Effector memory CD8-positive, alpha-beta T cell (primary cell): ENCODE measurements around the gene DHRS2.
A peak's percentile ranks its signal among the peaks of the same experiment; 100 is the strongest.
"Not testable (repeated sequence)": the region's sequence is repeated elsewhere in the genome, so short reads cannot be mapped to it uniquely, and the experiment has no call there.

ENCODE experiments used
- ATAC-seq: fragments of 150-1000 bp; cut with Tn5 transposase; replicated peaks from 2 replicates; pipeline ENCODE4 v1.10.0; 2021; ENCODE audit warnings: mild to moderate bottlenecking, moderate library complexity
- DNase-seq, 3 experiments: peaks; one replicate each; pipeline ENCODE4 v3.0.0; 2021
- H3K27ac Mint-ChIP-seq, 2 donors: one replicate each; pipeline ENCODE4 v1.8.0; 2022; ENCODE audit warnings: mild to moderate bottlenecking in 2 of 2, mixed read lengths in 2 of 2, moderate library complexity in 2 of 2
- H3K27me3 Mint-ChIP-seq, 2 donors: one replicate each; pipeline ENCODE4 v1.8.0; 2022; ENCODE audit warnings: mixed read lengths in 2 of 2
- H3K36me3 Mint-ChIP-seq: one replicate; pipeline ENCODE4 v1.8.0; 2022; ENCODE audit warnings: mild to moderate bottlenecking, moderate library complexity, mixed read lengths; ENCODE audit not compliant: insufficient read depth
- H3K4me1 Mint-ChIP-seq, 2 donors: one replicate each; pipeline ENCODE4 v1.8.0; 2022; ENCODE audit warnings: low read depth in 2 of 2, mixed read lengths in 2 of 2
- H3K4me3 Mint-ChIP-seq, 2 donors: one replicate each; pipeline ENCODE4 v1.8.0; 2022; ENCODE audit warnings: mild to moderate bottlenecking in 2 of 2, mixed read lengths in 2 of 2, moderate library complexity in 2 of 2
- H3K9me3 Mint-ChIP-seq, 2 donors: one replicate each; pipeline ENCODE4 v1.8.0; 2022; ENCODE audit warnings: mixed read lengths in 2 of 2

DHRS2 gene

GRCh38 chr14:23605931-23606585, 30.1 kb upstream of the DHRS2 start:
- H3K27me3 Mint-ChIP-seq, result peaks cover 0 to 17% of the 10 kb centered on the region in 2 donors
- ATAC-seq, result no peak
- no peaks in the 10 kb centered on the region for H3K9me3 Mint-ChIP-seq
- H3K36me3 Mint-ChIP-seq, result peaks cover 2% of the 10 kb centered on the region
- no peak for DNase-seq
- peak overlapping the region in 1 of 2 donors; percentile 9 for H3K27ac Mint-ChIP-seq
- H3K4me3 Mint-ChIP-seq, result no peak overlapping the region
- H3K4me1 Mint-ChIP-seq, result peaks cover 18 to 23% of the 10 kb centered on the region in 2 donors

GRCh38 chr14:23608454-23608853, 27.7 kb upstream of the DHRS2 start:
- H3K36me3 Mint-ChIP-seq, result no peaks in the 10 kb centered on the region
- no peaks in the 10 kb centered on the region for H3K9me3 Mint-ChIP-seq
- H3K4me3 Mint-ChIP-seq, result no peak overlapping the region
- H3K4me1 Mint-ChIP-seq, result peaks cover 21 to 26% of the 10 kb centered on the region in 2 donors
- no peak overlapping the region for H3K27ac Mint-ChIP-seq
- DNase-seq (no peak), ATAC-seq (no peak)
- H3K27me3 Mint-ChIP-seq, result no peaks in the 10 kb centered on the region

GRCh38 chr14:23609001-23609400, 27.2 kb upstream of the DHRS2 start:
- no peak overlapping the region for H3K4me3 Mint-ChIP-seq
- no peak for DNase-seq
- no peaks in the 10 kb centered on the region for H3K9me3 Mint-ChIP-seq
- H3K36me3 Mint-ChIP-seq, result no peaks in the 10 kb centered on the region
- H3K27ac Mint-ChIP-seq, result peak overlapping the region in 1 of 2 donors; percentile 91
- no peak for ATAC-seq
- H3K4me1 Mint-ChIP-seq, result peaks cover 21 to 26% of the 10 kb centered on the region in 2 donors
- no peaks in the 10 kb centered on the region for H3K27me3 Mint-ChIP-seq

- ATAC-seq, H3K36me3 Mint-ChIP-seq, H3K27me3 Mint-ChIP-seq, H3K9me3 Mint-ChIP-seq, DNase-seq: not testable (repeated sequence)
- Mint-ChIP-seq H3K4me1 (peaks cover 21 to 26% of the 10 kb centered on the region in 2 donors), H3K27ac (peak overlapping the region; percentile 91 to 95), H3K4me3 (peak overlapping the region; percentile 67 to 69)
These were observed 26.6 kb upstream of the DHRS2 start for GRCh38 chr14:23609411-23610089.

- ATAC-seq (peak; percentile 95), DNase-seq (peak in 1 of 3 experiments; percentile 12)
- Mint-ChIP-seq H3K27me3 (peaks cover 0 to 9% of the 10 kb centered on the region in 2 donors), H3K4me1 (peaks cover 21 to 26% of the 10 kb centered on the region in 2 donors), H3K4me3 (peak overlapping the region; percentile 67 to 69), H3K9me3 (no peaks in the 10 kb centered on the region), H3K36me3 (no peaks in the 10 kb centered on the region), H3K27ac (peak overlapping the region; percentile 91 to 95)
These were observed 25.9 kb upstream of the DHRS2 start for GRCh38 chr14:23610090-23610814.

GRCh38 chr14:23610815-23611289, 25.3 kb upstream of the DHRS2 start:
- no peak for DNase-seq
- Mint-ChIP-seq H3K27ac (peak overlapping the region; percentile 91 to 95), H3K9me3 (no peaks in the 10 kb centered on the region), H3K36me3 (no peaks in the 10 kb centered on the region), H3K4me3 (peak overlapping the region; percentile 67 to 69), H3K4me1 (peaks cover 21 to 26% of the 10 kb centered on the region in 2 donors), H3K27me3 (peaks cover 0 to 9% of the 10 kb centered on the region in 2 donors)
- ATAC-seq, result peak; percentile 76

GRCh38 chr14:23612354-23612732, 23.8 kb upstream of the DHRS2 start:
- H3K9me3 Mint-ChIP-seq, result no peaks in the 10 kb centered on the region
- no peak overlapping the region for H3K4me3 Mint-ChIP-seq
- peaks cover 0 to 9% of the 10 kb centered on the region in 2 donors for H3K27me3 Mint-ChIP-seq
- DNase-seq, result no peak
- H3K4me1 Mint-ChIP-seq, result peaks cover 21 to 24% of the 10 kb centered on the region in 2 donors
- no peaks in the 10 kb centered on the region for H3K36me3 Mint-ChIP-seq
- H3K27ac Mint-ChIP-seq, result no peak overlapping the region
- ATAC-seq, result no peak

- no peaks in the 10 kb centered on the region for H3K9me3 Mint-ChIP-seq
- no peak overlapping the region for H3K4me3 Mint-ChIP-seq
- H3K4me1 Mint-ChIP-seq, result peaks cover 21 to 24% of the 10 kb centered on the region in 2 donors
- peaks cover 0 to 9% of the 10 kb centered on the region in 2 donors for H3K27me3 Mint-ChIP-seq
- DNase-seq, result no peak
- ATAC-seq, result no peak
- H3K36me3 Mint-ChIP-seq, result no peaks in the 10 kb centered on the region
- no peak overlapping the region for H3K27ac Mint-ChIP-seq
These were observed 23.4 kb upstream of the DHRS2 start for GRCh38 chr14:23612802-23613201.

GRCh38 chr14:23613242-23614070, 22.7 kb upstream of the DHRS2 start:
- no peak overlapping the region for H3K4me3 Mint-ChIP-seq
- H3K36me3 Mint-ChIP-seq, result no peaks in the 10 kb centered on the region
- peak overlapping the region; percentile 15 to 39 for H3K27ac Mint-ChIP-seq
- ATAC-seq (no peak), DNase-seq (no peak)
- H3K27me3 Mint-ChIP-seq, result peaks cover 5 to 9% of the 10 kb centered on the region in 2 donors
- H3K4me1 Mint-ChIP-seq, result peaks cover 21 to 24% of the 10 kb centered on the region in 2 donors
- no peaks in the 10 kb centered on the region for H3K9me3 Mint-ChIP-seq

GRCh38 chr14:23614395-23614828, 21.8 kb upstream of the DHRS2 start:
- H3K27ac Mint-ChIP-seq, result peak overlapping the region in 1 of 2 donors; percentile 15
- H3K27me3 Mint-ChIP-seq, result peaks cover 8 to 9% of the 10 kb centered on the region in 2 donors
- ATAC-seq, result no peak
- no peak for DNase-seq
- H3K4me3 Mint-ChIP-seq, result no peak overlapping the region
- H3K36me3 Mint-ChIP-seq, result no peaks in the 10 kb centered on the region
- peaks cover 15 to 19% of the 10 kb centered on the region in 2 donors for H3K4me1 Mint-ChIP-seq
- H3K9me3 Mint-ChIP-seq, result no peaks in the 10 kb centered on the region

- no peak overlapping the region for H3K4me3 Mint-ChIP-seq
- no peaks in the 10 kb centered on the region for H3K9me3 Mint-ChIP-seq
- peaks cover 5% of the 10 kb centered on the region in 2 donors for H3K4me1 Mint-ChIP-seq
- no peak overlapping the region for H3K27ac Mint-ChIP-seq
- H3K27me3 Mint-ChIP-seq, result peaks cover 19 to 22% of the 10 kb centered on the region in 2 donors
- DNase-seq (no peak), ATAC-seq (no peak)
- no peaks in the 10 kb centered on the region for H3K36me3 Mint-ChIP-seq
These were observed 20.3 kb upstream of the DHRS2 start for GRCh38 chr14:23615856-23616255.

- Mint-ChIP-seq H3K27me3 (peaks cover 30 to 36% of the 10 kb centered on the region in 2 donors), H3K36me3 (no peaks in the 10 kb centered on the region), H3K4me1 (no peaks in the 10 kb centered on the region), H3K27ac (no peak overlapping the region), H3K9me3 (no peaks in the 10 kb centered on the region), H3K4me3 (no peak overlapping the region)
- DNase-seq, result no peak
- ATAC-seq, result no peak
These were observed 18.6 kb upstream of the DHRS2 start for GRCh38 chr14:23617539-23617938.
